ENCODE data around the gene ADAM12.

GRCh38 chr10:126009650-126010049 lies 378.6 kb downstream of the ADAM12 start:
- TF ChIP-seq EP300 (conservative IDR thresholded peaks at IDR 0.05; ENCODE audit: poor library complexity, severe bottlenecking) (no peak), CTCF (IDR thresholded peaks at IDR 0.05; ENCODE audit: poor library complexity, severe bottlenecking) (no peak), MXI1 (conservative IDR thresholded peaks at IDR 0.05; ENCODE audit: poor library complexity, severe bottlenecking) (no peak), POLR2AphosphoS5 (IDR thresholded peaks at IDR 0.05) (no peak), EZH2 (IDR thresholded peaks at IDR 0.05; ENCODE audit: borderline replicate concordance, insufficient read depth, low read length, poor library complexity, severe bottlenecking) (no peak)
